GM23338 (cell line): ENCODE data around the gene STK32C. TPM values are rescaled to one million over a fixed set of nuclear protein-coding genes. Genes with fewer than 3 reads are reported as not detected.

Experiments used
- ATAC-seq: fragments of 200-7000 bp; cut with Tn5 transposase; 3 replicates; pipeline ENCODE4 v1.9.1; 2020
- DNase-seq: peaks from one replicate; pipeline ENCODE4 v3.0.0-alpha.2; 2015; ENCODE audit warnings: low spot score
- H2AFZ ChIP-seq: fragments of 200-600 bp; sonication (generic); 2 replicates; pipeline ENCODE4 v1.8.0; 2016; ENCODE audit warnings: antibody characterized with exemption, mild to moderate bottlenecking, moderate library complexity
- H3F3A ChIP-seq: fragments of 200-600 bp; sonication (generic); replicated peaks from 2 replicates; pipeline ENCODE4 v1.8.0; 2017; ENCODE audit warnings: antibody characterized with exemption, mixed run types, low read depth
- H3K27ac ChIP-seq: fragments of 200-600 bp; sonication (generic); 2 replicates; pipeline ENCODE4 v1.6.1; 2016; ENCODE audit warnings: low read depth
- H3K27me3 ChIP-seq: fragments of 200-600 bp; sonication (generic); 2 replicates; pipeline ENCODE4 v1.8.0; 2016; ENCODE audit warnings: mild to moderate bottlenecking, mixed run types, moderate library complexity; ENCODE audit not compliant: insufficient read depth
- H3K36me3 ChIP-seq: fragments of 200-600 bp; sonication (generic); 2 replicates; pipeline ENCODE4 v1.8.0; 2016; ENCODE audit warnings: mild to moderate bottlenecking; ENCODE audit not compliant: insufficient read depth
- H3K4me1 ChIP-seq: fragments of 200-600 bp; sonication (generic); 2 replicates; pipeline ENCODE4 v1.8.0; 2016; ENCODE audit warnings: mild to moderate bottlenecking, moderate library complexity; ENCODE audit not compliant: insufficient read depth
- H3K4me2 ChIP-seq: fragments of 200-600 bp; sonication (generic); 2 replicates; pipeline ENCODE4 v1.7.1; 2017; ENCODE audit warnings: mixed run types
- H3K4me3 ChIP-seq: fragments of 200-600 bp; sonication (generic); 2 replicates; pipeline ENCODE4 v1.6.1; 2016; ENCODE audit warnings: mixed run types
- H3K79me2 ChIP-seq: fragments of 200-600 bp; sonication (generic); replicated peaks from 2 replicates; pipeline ENCODE4 v1.8.0; 2017; ENCODE audit warnings: mild to moderate bottlenecking; ENCODE audit not compliant: insufficient read depth
- H3K9me2 ChIP-seq: fragments of 200-600 bp; sonication (generic); 2 replicates; pipeline ENCODE4 v1.8.0; 2017; ENCODE audit not compliant: insufficient read depth
- H4K20me1 ChIP-seq: fragments of 200-600 bp; sonication (generic); replicated peaks from 2 replicates; pipeline ENCODE4 v1.8.0; 2017; ENCODE audit warnings: mild to moderate bottlenecking; ENCODE audit not compliant: insufficient read depth
- H3K27ac Mint-ChIP-seq: 2 replicates; pipeline ENCODE4 v1.8.0; 2020; ENCODE audit warnings: inconsistent platforms, mild to moderate bottlenecking, moderate library complexity, mixed read lengths
- H3K27me3 Mint-ChIP-seq: 3 replicates; pipeline ENCODE4 v1.8.0; 2022; ENCODE audit warnings: low read depth, mild to moderate bottlenecking, moderate library complexity, mixed read lengths, inconsistent platforms; ENCODE audit not compliant: insufficient read depth, poor library complexity
- H3K36me3 Mint-ChIP-seq: 3 replicates; pipeline ENCODE4 v1.8.0; 2021; ENCODE audit warnings: low read depth, mild to moderate bottlenecking, inconsistent platforms, moderate library complexity, mixed read lengths
- H3K4me1 Mint-ChIP-seq: 3 replicates; pipeline ENCODE4 v1.8.0; 2020; ENCODE audit warnings: mild to moderate bottlenecking, inconsistent platforms, mixed read lengths
- H3K4me3 Mint-ChIP-seq: 3 replicates; pipeline ENCODE4 v1.8.0; 2021; ENCODE audit warnings: moderate library complexity, mild to moderate bottlenecking, inconsistent platforms, mixed read lengths
- H3K9me3 Mint-ChIP-seq: 3 replicates; pipeline ENCODE4 v1.8.0; 2020; ENCODE audit warnings: moderate library complexity, mild to moderate bottlenecking, inconsistent platforms, mixed read lengths
- CREB1 ChIP-seq: fragments of 250-450 bp; sonication (Bioruptor Pico); IDR thresholded peaks from 2 replicates; pipeline ENCODE4 v1.5.0; 2020; ENCODE audit warnings: low read depth, mild to moderate bottlenecking, moderate library complexity
- POLR2AphosphoS5 ChIP-seq: IDR thresholded peaks from 2 replicates; pipeline ENCODE4 v1.6.1; 2016; ENCODE audit warnings: antibody characterized with exemption, low read depth
- ZNF331 ChIP-seq: fragments of 250-450 bp; sonication (Bioruptor Pico); IDR thresholded peaks from 2 replicates; pipeline ENCODE4 v1.5.0; 2020; ENCODE audit warnings: low read depth, mild to moderate bottlenecking, moderate library complexity
- ZNF462 ChIP-seq: fragments of 250-450 bp; sonication (Bioruptor Pico); IDR thresholded peaks from 2 replicates; pipeline ENCODE4 v1.5.0; 2020; ENCODE audit warnings: mild to moderate bottlenecking, moderate library complexity
- polyA plus RNA-seq: library from polyadenylated mRNA; unstranded; fragments of >200 nt; fragmentation: Nextera tagmentation; extraction: Ambion mirVana; gene quantifications from 2 replicates; pipeline ENCODE4 v1.2.1, GENCODE V29; 2016
- total RNA-seq: library from RNA; depleted of rRNA; stranded (reverse); fragments of >200 nt; shearing (Covaris generic); gene quantifications from 2 replicates; pipeline ENCODE4 v1.2.3, GENCODE V29; 2014

The STK32C gene
- total and polyA plus RNA-seq, 2 experiments from 2014 or later: 10.2 to 20.5 TPM

GRCh38 chr10:132203256-132204077 lies 104.3 kb downstream of the STK32C start (continued):
- no peak for TF ChIP-seq ZNF462

GRCh38 chr10:132202070-132202970 lies 105.4 kb downstream of the STK32C start:
- ATAC-seq (no peak), DNase-seq (no peak)
- no peak overlapping the region for H3K4me3 Mint-ChIP-seq
- no peaks in the 10 kb centered on the region for H3K4me1 Mint-ChIP-seq
- Histone ChIP-seq H3K4me2 (no peak overlapping the region), H3F3A (no peaks in the 10 kb centered on the region), H3K9me2 (no peaks in the 10 kb centered on the region), H3K36me3 (no peaks in the 10 kb centered on the region), H2AFZ (no peak overlapping the region), H4K20me1 (no peaks in the 10 kb centered on the region), H3K4me3 (no peak overlapping the region), H3K27me3 (no peaks in the 10 kb centered on the region), H3K27ac (no peak overlapping the region), H3K4me1 (no peaks in the 10 kb centered on the region), H3K79me2 (no peaks in the 10 kb centered on the region)
- no peaks in the 10 kb centered on the region for H3K36me3 Mint-ChIP-seq
- no peaks in the 10 kb centered on the region for H3K9me3 Mint-ChIP-seq
- no peak overlapping the region for H3K27ac Mint-ChIP-seq
- H3K27me3 Mint-ChIP-seq: peaks cover 2% of the 10 kb centered on the region
- no peak for TF ChIP-seq ZNF331 (CRISPR knock-in tag)
- TF ChIP-seq CREB1 (CRISPR knock-in tag): no peak
- TF ChIP-seq POLR2AphosphoS5: no peak
- TF ChIP-seq ZNF462: no peak
